WTC11 (cell line): ENCODE data around the gene SMAD7.

Experiments used
- ATF6 ChIP-seq: sonication (generic); formaldehyde crosslinking; IDR thresholded peaks from 2 replicates; pipeline ENCODE4 v1.8.1; 2023; ENCODE audit warnings: mild to moderate bottlenecking, missing genetic modification reagents
- CTCF ChIP-seq: fragments of 200-600 bp; IDR thresholded peaks from 2 replicates; pipeline ENCODE4 v1.8.0; 2022; ENCODE audit warnings: antibody characterized with exemption
- ELF4 ChIP-seq: sonication (generic); formaldehyde crosslinking; IDR thresholded peaks from 2 replicates; pipeline ENCODE4 v1.8.1; 2022; ENCODE audit warnings: low read depth, mild to moderate bottlenecking, moderate library complexity, missing genetic modification reagents
- NR3C1 ChIP-seq: sonication (generic); formaldehyde crosslinking; conservative IDR thresholded peaks from 2 replicates; pipeline ENCODE4 v1.8.1; 2023; ENCODE audit warnings: low read depth, mild to moderate bottlenecking, missing genetic modification reagents
- ZBTB21 ChIP-seq: sonication (generic); formaldehyde crosslinking; IDR thresholded peaks from 2 replicates; pipeline ENCODE4 v1.8.1; 2023; ENCODE audit warnings: mild to moderate bottlenecking, missing genetic modification reagents, borderline replicate concordance
- ZNF121 ChIP-seq: sonication (generic); formaldehyde crosslinking; IDR thresholded peaks from 2 replicates; pipeline ENCODE4 v1.8.0; 2023; ENCODE audit warnings: missing genetic modification reagents
- TF ChIP-seq, protein P1 (sequence below): sonication (generic); formaldehyde crosslinking; IDR thresholded peaks from 2 replicates; pipeline ENCODE4 v1.8.1; 2023; ENCODE audit warnings: mild to moderate bottlenecking, missing genetic modification reagents, moderate library complexity
- TF ChIP-seq, protein P2 (sequence below): sonication (generic); formaldehyde crosslinking; IDR thresholded peaks from 2 replicates; pipeline ENCODE4 v1.8.1; 2023; ENCODE audit warnings: mild to moderate bottlenecking, missing genetic modification reagents, borderline replicate concordance

GRCh38 chr18:48919547-48919946 lies 31.2 kb downstream of the SMAD7 start:
- TF ChIP-seq CTCF (no peak), ZBTB21 (no peak), ATF6 (CRISPR knock-in tag) (no peak), ELF4 (CRISPR knock-in tag) (no peak), ZNF121 (CRISPR knock-in tag) (no peak), NR3C1 (CRISPR knock-in tag) (no peak)
- TF ChIP-seq, protein P1, sequence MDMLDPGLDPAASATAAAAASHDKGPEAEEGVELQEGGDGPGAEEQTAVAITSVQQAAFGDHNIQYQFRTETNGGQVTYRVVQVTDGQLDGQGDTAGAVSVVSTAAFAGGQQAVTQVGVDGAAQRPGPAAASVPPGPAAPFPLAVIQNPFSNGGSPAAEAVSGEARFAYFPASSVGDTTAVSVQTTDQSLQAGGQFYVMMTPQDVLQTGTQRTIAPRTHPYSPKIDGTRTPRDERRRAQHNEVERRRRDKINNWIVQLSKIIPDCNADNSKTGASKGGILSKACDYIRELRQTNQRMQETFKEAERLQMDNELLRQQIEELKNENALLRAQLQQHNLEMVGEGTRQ (CRISPR knock-in tag) = no peak
- TF ChIP-seq, protein P2, sequence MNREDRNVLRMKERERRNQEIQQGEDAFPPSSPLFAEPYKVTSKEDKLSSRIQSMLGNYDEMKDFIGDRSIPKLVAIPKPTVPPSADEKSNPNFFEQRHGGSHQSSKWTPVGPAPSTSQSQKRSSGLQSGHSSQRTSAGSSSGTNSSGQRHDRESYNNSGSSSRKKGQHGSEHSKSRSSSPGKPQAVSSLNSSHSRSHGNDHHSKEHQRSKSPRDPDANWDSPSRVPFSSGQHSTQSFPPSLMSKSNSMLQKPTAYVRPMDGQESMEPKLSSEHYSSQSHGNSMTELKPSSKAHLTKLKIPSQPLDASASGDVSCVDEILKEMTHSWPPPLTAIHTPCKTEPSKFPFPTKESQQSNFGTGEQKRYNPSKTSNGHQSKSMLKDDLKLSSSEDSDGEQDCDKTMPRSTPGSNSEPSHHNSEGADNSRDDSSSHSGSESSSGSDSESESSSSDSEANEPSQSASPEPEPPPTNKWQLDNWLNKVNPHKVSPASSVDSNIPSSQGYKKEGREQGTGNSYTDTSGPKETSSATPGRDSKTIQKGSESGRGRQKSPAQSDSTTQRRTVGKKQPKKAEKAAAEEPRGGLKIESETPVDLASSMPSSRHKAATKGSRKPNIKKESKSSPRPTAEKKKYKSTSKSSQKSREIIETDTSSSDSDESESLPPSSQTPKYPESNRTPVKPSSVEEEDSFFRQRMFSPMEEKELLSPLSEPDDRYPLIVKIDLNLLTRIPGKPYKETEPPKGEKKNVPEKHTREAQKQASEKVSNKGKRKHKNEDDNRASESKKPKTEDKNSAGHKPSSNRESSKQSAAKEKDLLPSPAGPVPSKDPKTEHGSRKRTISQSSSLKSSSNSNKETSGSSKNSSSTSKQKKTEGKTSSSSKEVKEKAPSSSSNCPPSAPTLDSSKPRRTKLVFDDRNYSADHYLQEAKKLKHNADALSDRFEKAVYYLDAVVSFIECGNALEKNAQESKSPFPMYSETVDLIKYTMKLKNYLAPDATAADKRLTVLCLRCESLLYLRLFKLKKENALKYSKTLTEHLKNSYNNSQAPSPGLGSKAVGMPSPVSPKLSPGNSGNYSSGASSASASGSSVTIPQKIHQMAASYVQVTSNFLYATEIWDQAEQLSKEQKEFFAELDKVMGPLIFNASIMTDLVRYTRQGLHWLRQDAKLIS (CRISPR knock-in tag) = no peak
